Omental fat pad (tissue), 4 donors: Measurements from ENCODE around the gene CNTNAP2. TPM values are rescaled to one million over a fixed set of nuclear protein-coding genes. Genes with fewer than 3 reads are reported as not detected.

Experiments
- ATAC-seq: fragments of 150-250 bp; one replicate; pipeline ENCODE4 v1.9.1; 2016; ENCODE audit warnings: mild to moderate bottlenecking, moderate library complexity; ENCODE audit not compliant: low FRiP score
- DNase-seq: peaks from one replicate; pipeline ENCODE4 v3.0.0-alpha.2; 2019; ENCODE audit warnings: low spot score
- total RNA-seq, 4 donors: library from RNA; depleted of rRNA; stranded (reverse); fragments of >200 nt; gene quantifications; one replicate each; pipeline ENCODE4 v1.1.0, GENCODE V29; 2016
- TF ChIP-seq, protein P1 (sequence below), 3 donors: fragments of 450-650 bp; IDR thresholded peaks; one replicate each; pipeline ENCODE4 v1.5.1; 2016 to 2017; ENCODE audit warnings: antibody characterized with exemption in 3 of 3, mild to moderate bottlenecking in 3 of 3, moderate library complexity in 2 of 3

Gene CNTNAP2
- total RNA-seq, result 1 to 10 TPM in 2 of 4 donors, under 1 TPM in 1, not detected in 1; 0.38 to 1.5 (median 1.1) TPM

DNA sequence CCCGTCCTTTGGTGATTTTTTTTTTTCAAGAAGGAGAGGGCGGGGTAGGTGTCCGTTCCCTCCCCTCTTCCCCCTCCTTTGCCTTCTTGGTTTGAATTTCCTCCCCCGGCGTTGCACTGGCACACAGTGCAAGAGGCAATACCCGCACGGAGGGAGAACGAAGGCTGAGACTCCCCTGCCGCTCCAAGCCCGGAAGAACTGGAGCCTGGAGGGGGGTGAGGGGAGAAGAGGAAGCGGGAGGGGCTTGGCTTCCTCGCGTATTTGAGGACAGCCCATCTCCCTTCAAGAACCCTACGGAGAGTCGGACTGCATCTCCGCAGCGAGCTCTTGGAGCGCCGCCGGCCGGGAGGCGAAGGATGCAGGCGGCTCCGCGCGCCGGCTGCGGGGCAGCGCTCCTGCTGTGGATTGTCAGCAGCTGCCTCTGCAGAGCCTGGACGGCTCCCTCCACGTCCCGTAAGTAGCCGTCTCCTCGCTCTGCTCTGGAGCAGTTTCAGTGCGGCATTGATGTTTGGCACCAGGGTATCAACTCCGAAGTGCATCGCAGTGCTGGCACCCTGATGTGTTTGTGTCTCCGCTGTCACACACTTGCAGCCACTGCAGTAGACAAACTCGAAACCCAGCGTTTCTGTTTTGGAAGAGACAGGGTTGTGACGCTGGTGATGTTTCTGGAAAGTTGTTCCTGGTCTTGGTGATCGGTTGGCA lies at the start of gene CNTNAP2:
Gene CNTNAP2, plus strand, starts transcription at position 281 of the 702 bp plus-strand sequence. Its CDS starts 76 bp downstream, at position 357.
- TF ChIP-seq, protein P1, sequence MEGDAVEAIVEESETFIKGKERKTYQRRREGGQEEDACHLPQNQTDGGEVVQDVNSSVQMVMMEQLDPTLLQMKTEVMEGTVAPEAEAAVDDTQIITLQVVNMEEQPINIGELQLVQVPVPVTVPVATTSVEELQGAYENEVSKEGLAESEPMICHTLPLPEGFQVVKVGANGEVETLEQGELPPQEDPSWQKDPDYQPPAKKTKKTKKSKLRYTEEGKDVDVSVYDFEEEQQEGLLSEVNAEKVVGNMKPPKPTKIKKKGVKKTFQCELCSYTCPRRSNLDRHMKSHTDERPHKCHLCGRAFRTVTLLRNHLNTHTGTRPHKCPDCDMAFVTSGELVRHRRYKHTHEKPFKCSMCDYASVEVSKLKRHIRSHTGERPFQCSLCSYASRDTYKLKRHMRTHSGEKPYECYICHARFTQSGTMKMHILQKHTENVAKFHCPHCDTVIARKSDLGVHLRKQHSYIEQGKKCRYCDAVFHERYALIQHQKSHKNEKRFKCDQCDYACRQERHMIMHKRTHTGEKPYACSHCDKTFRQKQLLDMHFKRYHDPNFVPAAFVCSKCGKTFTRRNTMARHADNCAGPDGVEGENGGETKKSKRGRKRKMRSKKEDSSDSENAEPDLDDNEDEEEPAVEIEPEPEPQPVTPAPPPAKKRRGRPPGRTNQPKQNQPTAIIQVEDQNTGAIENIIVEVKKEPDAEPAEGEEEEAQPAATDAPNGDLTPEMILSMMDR (IDR thresholded peaks at IDR 0.05), result no peak
- no peak for ATAC-seq
- no peak for DNase-seq

DNA sequence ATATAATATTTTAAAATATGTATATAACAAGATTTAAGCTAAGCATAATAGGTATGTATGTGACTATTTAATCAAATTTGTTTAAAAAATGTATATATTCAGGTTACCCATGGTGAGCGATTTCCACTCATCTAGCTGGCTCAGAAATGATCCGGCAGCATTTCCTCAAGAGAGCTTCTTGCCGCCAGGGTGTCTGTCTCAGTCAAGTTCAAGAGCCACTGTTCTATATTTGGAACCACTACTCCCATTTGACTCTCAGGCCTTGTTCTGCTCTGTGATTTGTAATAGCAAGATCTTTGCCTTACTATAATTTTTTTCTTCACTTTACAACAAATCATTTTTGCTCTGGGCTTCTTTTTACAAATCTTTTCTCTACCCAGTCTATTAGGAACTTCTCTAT lies 48.7 kb upstream of the CNTNAP2 start:
- ATAC-seq (no peak), DNase-seq (no peak)
- TF ChIP-seq, protein P1 (IDR thresholded peaks at IDR 0.05), result no peak

DNA sequence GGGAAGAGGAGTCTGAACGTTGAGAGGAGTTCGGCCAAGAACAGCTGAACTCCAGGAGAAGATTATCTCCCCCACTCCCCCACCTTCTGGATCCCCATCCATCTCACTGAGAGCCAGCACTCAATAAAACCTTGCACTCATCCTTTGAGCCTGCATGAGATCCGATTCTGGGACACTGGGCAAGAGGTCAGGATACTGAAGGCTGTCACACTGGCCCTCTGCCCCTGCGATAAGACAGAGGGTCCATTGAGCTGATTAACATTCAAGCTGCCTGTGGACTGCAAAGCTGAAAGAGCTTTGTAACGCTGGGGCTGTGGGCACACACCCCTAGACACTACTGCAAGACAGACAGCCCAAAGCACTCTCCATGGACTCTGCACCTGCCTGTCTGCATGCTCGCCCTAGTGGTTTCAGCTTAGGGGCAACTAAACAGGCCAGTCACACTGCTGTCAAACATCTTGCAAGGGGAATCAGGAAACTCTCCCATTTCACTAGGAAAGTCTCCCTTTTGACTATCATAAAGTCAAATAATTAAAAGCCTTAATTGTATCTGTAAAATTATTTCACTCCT lies 42.3 kb upstream of the CNTNAP2 start:
- TF ChIP-seq, protein P1 (IDR thresholded peaks at IDR 0.05), result no peak
- DNase-seq (no peak), ATAC-seq (no peak)

DNA sequence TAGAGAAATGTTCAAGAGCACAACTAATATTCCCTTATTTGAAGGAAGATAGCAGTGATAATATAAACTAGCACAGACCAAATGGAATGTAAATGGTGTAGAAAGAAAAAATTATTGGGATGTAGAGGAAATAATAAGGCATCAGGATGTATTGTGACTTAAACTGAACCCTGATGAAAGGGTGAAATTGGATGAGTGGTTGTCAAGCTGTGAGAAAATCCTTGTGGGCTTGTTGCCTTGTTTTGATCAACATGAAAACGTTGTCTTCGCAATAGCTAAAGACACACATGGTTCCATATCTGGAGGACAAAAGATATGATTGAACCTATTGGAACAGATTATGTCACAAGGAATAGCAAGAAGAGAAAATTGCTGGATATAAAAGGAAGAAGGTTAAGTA lies 40.3 kb upstream of the CNTNAP2 start:
- no peak for ATAC-seq

DNA sequence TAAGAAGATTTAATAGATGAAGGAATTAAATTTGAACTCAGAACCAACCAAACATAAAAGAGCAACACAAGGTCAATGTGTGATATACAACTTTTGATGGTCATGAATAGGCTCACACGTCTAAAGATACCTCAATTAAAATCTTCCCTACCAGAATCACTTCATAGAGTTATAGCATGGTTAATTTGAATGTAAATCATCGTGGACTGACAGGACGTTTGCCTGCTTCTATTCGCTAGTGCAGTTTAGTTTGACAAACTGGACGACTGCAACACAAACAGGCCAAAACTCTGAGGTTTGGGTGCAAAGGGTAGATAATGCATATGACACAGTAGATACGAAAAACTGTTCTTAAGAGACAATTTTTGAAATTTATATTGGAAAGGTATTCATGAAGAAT lies 32.5 kb upstream of the CNTNAP2 start:
- no peak for DNase-seq
- ATAC-seq, result no peak
- TF ChIP-seq, protein P1 (IDR thresholded peaks at IDR 0.05), result no peak

More for the DNA sequence above, 40.3 kb upstream of the CNTNAP2 start:
- DNase-seq, result no peak
- TF ChIP-seq, protein P1 (IDR thresholded peaks at IDR 0.05), result no peak

DNA sequence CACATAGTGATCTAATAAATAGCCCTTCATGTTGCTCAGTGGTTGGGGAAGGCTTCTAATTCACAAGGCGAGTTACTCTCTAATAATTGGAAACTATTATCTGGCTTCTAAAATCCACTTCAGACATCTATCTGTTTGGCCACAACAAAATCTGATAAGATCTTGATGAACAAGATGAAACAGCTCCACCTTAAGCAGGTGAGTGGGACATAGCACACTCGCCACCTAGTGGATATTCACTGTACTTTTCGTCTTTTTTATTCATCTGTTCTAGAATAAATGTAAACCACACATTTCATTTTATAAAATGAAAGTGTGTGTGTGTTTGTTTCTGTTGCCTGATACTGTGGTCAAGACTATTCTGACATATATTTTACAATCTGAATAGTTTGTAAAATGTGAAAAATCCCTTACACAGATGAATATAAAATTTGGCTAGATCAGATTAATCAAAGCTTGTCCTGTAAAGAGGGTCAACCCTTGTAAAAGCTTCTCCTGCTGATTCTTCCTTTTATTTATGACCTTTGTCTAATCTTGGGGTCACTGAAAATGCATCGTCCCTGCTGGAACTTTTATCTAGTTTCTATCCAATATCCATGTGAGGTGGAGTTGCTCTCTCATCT lies 26.5 kb upstream of the CNTNAP2 start:
- TF ChIP-seq, protein P1 (IDR thresholded peaks at IDR 0.05), result no peak
- DNase-seq, result no peak
- no peak for ATAC-seq
